Gastroesophageal sphincter (tissue), 3 donors: ENCODE results near the gene ENOX1.

Experiments used
- CTCF ChIP-seq, 4 experiments: fragments of 200-600 bp in 2 of 4; fragments of 450-650 bp in 2 of 4; sonication (generic) in 1 of 4; IDR thresholded peaks; one replicate each; pipeline ENCODE4 v1.5.1; 2017 to 2019; ENCODE audit warnings: antibody characterized with exemption in 4 of 4, mild to moderate bottlenecking in 2 of 4, moderate library complexity in 2 of 4
- POLR2A ChIP-seq, 2 donors: fragments of 450-650 bp; IDR thresholded peaks; one replicate each; pipeline ENCODE4 v1.6.1; 2017; ENCODE audit warnings: antibody characterized with exemption in 2 of 2, mild to moderate bottlenecking in 2 of 2, moderate library complexity in 1 of 2
- POLR2AphosphoS5 ChIP-seq: sonication (generic); formaldehyde crosslinking; IDR thresholded peaks from one replicate; pipeline ENCODE4 v1.6.1; 2017; ENCODE audit warnings: antibody characterized with exemption

- TF ChIP-seq POLR2AphosphoS5: no peak
- TF ChIP-seq CTCF (IDR thresholded peaks at IDR 0.05): no peak
- TF ChIP-seq POLR2A (IDR thresholded peaks at IDR 0.05): no peak
These were observed 231.1 kb downstream of the ENOX1 start for GRCh38 chr13:43555667-43556066.
